Osteoblast (primary cell): ENCODE results near the gene DNAJC18. TPM values are rescaled to one million over a fixed set of nuclear protein-coding genes. Genes with fewer than 3 reads are reported as not detected.

ENCODE experiments used
- DNase-seq: peaks from one replicate; pipeline ENCODE4 v3.0.0; 2011; ENCODE audit warnings: low spot score, mixed read lengths; ENCODE audit not compliant: insufficient read length; ENCODE audit errors: missing footprints
- H2AFZ ChIP-seq: 2 replicates; pipeline ENCODE4 v1.6.0; 2011; ENCODE audit warnings: mild to moderate bottlenecking, low read length
- H3K27ac ChIP-seq: 2 replicates; pipeline ENCODE4 v1.5.1; 2011; ENCODE audit warnings: mild to moderate bottlenecking, low read depth, low read length, moderate library complexity
- H3K27me3 ChIP-seq: 2 replicates; pipeline ENCODE4 v1.6.0; 2012; ENCODE audit warnings: mild to moderate bottlenecking, control low read depth, inconsistent platforms, low read length, moderate library complexity; ENCODE audit not compliant: insufficient read depth
- H3K36me3 ChIP-seq: 2 replicates; pipeline ENCODE4 v1.5.1; 2011; ENCODE audit warnings: mild to moderate bottlenecking, low read length, control low read depth, moderate library complexity; ENCODE audit not compliant: insufficient read depth
- H3K4me1 ChIP-seq: 2 replicates; pipeline ENCODE4 v1.5.1; 2011; ENCODE audit warnings: mild to moderate bottlenecking, low read length, control low read depth, moderate library complexity; ENCODE audit not compliant: insufficient read depth
- H3K4me2 ChIP-seq: 2 replicates; pipeline ENCODE4 v1.6.0; 2011; ENCODE audit warnings: mild to moderate bottlenecking, low read length; ENCODE audit not compliant: insufficient read depth
- H3K4me3 ChIP-seq: fragments of 200-600 bp; sonication (generic); 3 replicates; pipeline ENCODE4 v1.5.1; 2012; ENCODE audit warnings: mild to moderate bottlenecking, low read length, inconsistent platforms; ENCODE audit not compliant: insufficient read depth
- H3K79me2 ChIP-seq: 2 replicates; pipeline ENCODE4 v1.6.0; 2012; ENCODE audit warnings: mild to moderate bottlenecking, low read length, control low read depth, inconsistent platforms; ENCODE audit not compliant: insufficient read depth
- H3K9me3 ChIP-seq: 2 replicates; pipeline ENCODE4 v1.5.1; 2011; ENCODE audit warnings: low read depth, low read length, control low read depth
- H4K20me1 ChIP-seq: 2 replicates; pipeline ENCODE4 v1.6.0; 2012; ENCODE audit warnings: mild to moderate bottlenecking, low read length, control low read depth; ENCODE audit not compliant: insufficient read depth
- CTCF ChIP-seq: IDR thresholded peaks from 2 replicates; pipeline ENCODE4 v1.5.1; 2011; ENCODE audit warnings: mild to moderate bottlenecking, low read depth, low read length, moderate library complexity; ENCODE audit errors: extremely low read depth
- total RNA-seq: library from RNA; depleted of rRNA; stranded (reverse); fragments of >200 nt; gene quantifications from 2 replicates; pipeline ENCODE4 v1.2.3, GENCODE V29; 2012

The DNAJC18 gene
- total RNA-seq, 1 donor, result 16.3 TPM

GRCh38 chr5:139426203-139426885 is 13.0 kb downstream of the DNAJC18 start:
- H3K4me2 ChIP-seq, result no peak overlapping the region
- DNase-seq, result peak; percentile 68
- no peaks in the 10 kb centered on the region for H3K79me2 ChIP-seq
- peaks cover 6% of the 10 kb centered on the region for H3K4me1 ChIP-seq
- H3K9me3 ChIP-seq, result no peaks in the 10 kb centered on the region
- no peak overlapping the region for H2AFZ ChIP-seq
- no peaks in the 10 kb centered on the region for H4K20me1 ChIP-seq
- H3K27me3 ChIP-seq, result no peaks in the 10 kb centered on the region
- no peak overlapping the region for H3K4me3 ChIP-seq
- peaks cover 3% of the 10 kb centered on the region for H3K36me3 ChIP-seq
- peak overlapping the region; percentile 38 for H3K27ac ChIP-seq
- no peak for TF ChIP-seq CTCF

GRCh38 chr5:139425497-139425896 is 13.8 kb downstream of the DNAJC18 start:
- no peak overlapping the region for H3K27ac ChIP-seq
- H3K36me3 ChIP-seq, result peaks cover 6% of the 10 kb centered on the region
- TF ChIP-seq CTCF, result no peak
- no peak for DNase-seq
- H3K79me2 ChIP-seq, result no peaks in the 10 kb centered on the region
- H3K4me3 ChIP-seq, result no peak overlapping the region
- no peak overlapping the region for H3K4me2 ChIP-seq
- no peaks in the 10 kb centered on the region for H3K9me3 ChIP-seq
- no peak overlapping the region for H2AFZ ChIP-seq
- H4K20me1 ChIP-seq, result no peaks in the 10 kb centered on the region
- H3K27me3 ChIP-seq, result no peaks in the 10 kb centered on the region
- H3K4me1 ChIP-seq, result peaks cover 6% of the 10 kb centered on the region

GRCh38 chr5:139422307-139422893 is 16.9 kb downstream of the DNAJC18 start:
- no peak overlapping the region for H3K4me2 ChIP-seq
- peak; percentile 94 for TF ChIP-seq CTCF

More at GRCh38 chr5:139422307-139422893, 16.9 kb downstream of the DNAJC18 start:
- no peak overlapping the region for H2AFZ ChIP-seq
- peaks cover 22% of the 10 kb centered on the region for H3K36me3 ChIP-seq
- peak; percentile 88 for DNase-seq
- H3K4me3 ChIP-seq, result no peak overlapping the region
- no peaks in the 10 kb centered on the region for H3K9me3 ChIP-seq
- H3K4me1 ChIP-seq, result peaks cover 6% of the 10 kb centered on the region
- no peaks in the 10 kb centered on the region for H3K79me2 ChIP-seq
- H3K27ac ChIP-seq, result peak overlapping the region; percentile 43
- H3K27me3 ChIP-seq, result no peaks in the 10 kb centered on the region
- H4K20me1 ChIP-seq, result no peaks in the 10 kb centered on the region
